Fibroblast of lung (primary cell): ENCODE measurements around the gene NUDCD3. TPM values are rescaled to one million over a fixed set of nuclear protein-coding genes. Genes with fewer than 3 reads are reported as not detected.

Experiments
- DNase-seq, 2 donors: peaks; one replicate each; pipeline versions ENCODE4 v3.0.0 to v3.0.0-alpha.2; 2010; ENCODE audit warnings: low read depth in 2 of 2
- H2AFZ ChIP-seq: 2 replicates; pipeline ENCODE4 v1.5.1; 2012; ENCODE audit warnings: low read length, control low read depth, inconsistent platforms
- H3K27ac ChIP-seq: 2 replicates; pipeline ENCODE4 v1.5.1; 2011; ENCODE audit warnings: low read length, control low read depth; ENCODE audit not compliant: insufficient read depth
- H3K27me3 ChIP-seq: 2 replicates; pipeline ENCODE4 v1.5.1; 2011; ENCODE audit warnings: mild to moderate bottlenecking, low read length; ENCODE audit not compliant: control insufficient read depth, insufficient read depth
- H3K36me3 ChIP-seq: 2 replicates; pipeline ENCODE4 v1.5.1; 2011; ENCODE audit warnings: low read length; ENCODE audit not compliant: control insufficient read depth, insufficient read depth
- H3K4me1 ChIP-seq: 2 replicates; pipeline ENCODE4 v1.5.1; 2011; ENCODE audit warnings: low read length; ENCODE audit not compliant: control insufficient read depth, insufficient read depth; ENCODE audit errors: extremely low read depth
- H3K4me2 ChIP-seq: 2 replicates; pipeline ENCODE4 v1.5.1; 2011; ENCODE audit warnings: low read length, control low read depth; ENCODE audit not compliant: insufficient read depth; ENCODE audit errors: extremely low read depth
- H3K4me3 ChIP-seq, 4 experiments: fragments of 200-600 bp in 1 of 4; sonication (generic) in 1 of 4; replicated peaks in 1 of 4; 2 replicates each; pipeline ENCODE4 v1.5.1; 2011 to 2016; ENCODE audit warnings: low read length in 4 of 4, low read depth in 3 of 4, mild to moderate bottlenecking in 3 of 4, control low read depth in 2 of 4, inconsistent platforms in 1 of 4, mixed read lengths in 1 of 4; ENCODE audit not compliant: insufficient read depth in 1 of 4; ENCODE audit errors: control extremely low read depth in 1 of 4
- H3K79me2 ChIP-seq: 2 replicates; pipeline ENCODE4 v1.5.1; 2012; ENCODE audit warnings: mild to moderate bottlenecking, low read length, inconsistent platforms; ENCODE audit not compliant: control insufficient read depth, insufficient read depth
- H3K9ac ChIP-seq: 2 replicates; pipeline ENCODE4 v1.5.1; 2011; ENCODE audit warnings: mild to moderate bottlenecking, low read length, control low read depth; ENCODE audit not compliant: insufficient read depth
- H3K9me3 ChIP-seq: 2 replicates; pipeline ENCODE4 v1.5.1; 2012; ENCODE audit warnings: low read depth, low read length; ENCODE audit not compliant: control insufficient read depth, insufficient read depth
- H4K20me1 ChIP-seq: 2 replicates; pipeline ENCODE4 v1.5.1; 2011; ENCODE audit warnings: low read length; ENCODE audit not compliant: control insufficient read depth, insufficient read depth; ENCODE audit errors: extremely low read depth
- EZH2 ChIP-seq: IDR thresholded peaks from 2 replicates; pipeline ENCODE4 v1.5.1; 2012; ENCODE audit warnings: low read length, control low read depth, mild to moderate bottlenecking; ENCODE audit errors: missing control alignments
- polyA plus RNA-seq, 2 donors: library from polyadenylated mRNA; depleted of rRNA in 1 of 2; stranded (reverse) in 1 of 2; unstranded in 1 of 2; fragments of >200 nt; gene quantifications; 2 replicates each; pipeline ENCODE4 v1.2.1, GENCODE V29; 2011 to 2012; ENCODE audit warnings: missing spikeins in 1 of 2
- total RNA-seq: library from RNA; depleted of rRNA; stranded (reverse); fragments of >200 nt; gene quantifications from 2 replicates; pipeline ENCODE4 v1.2.1, GENCODE V29; 2014
- TF ChIP-seq, protein P1 (sequence below), 2 donors: IDR thresholded peaks in 1 of 2; conservative IDR thresholded peaks in 1 of 2; 1 replicate in 1 of 2; 2 replicates in 1 of 2; pipeline ENCODE4 v1.5.1; 2011 to 2012; ENCODE audit warnings: low read length in 2 of 2, control low read depth in 1 of 2, inconsistent platforms in 1 of 2, low read depth in 1 of 2, mild to moderate bottlenecking in 1 of 2

The NUDCD3 gene
- total and polyA plus RNA-seq, 2 donors (not counting 1 experiment from before 2014, with no cell fraction given) = 51.9 to 68.7 TPM

DNA sequence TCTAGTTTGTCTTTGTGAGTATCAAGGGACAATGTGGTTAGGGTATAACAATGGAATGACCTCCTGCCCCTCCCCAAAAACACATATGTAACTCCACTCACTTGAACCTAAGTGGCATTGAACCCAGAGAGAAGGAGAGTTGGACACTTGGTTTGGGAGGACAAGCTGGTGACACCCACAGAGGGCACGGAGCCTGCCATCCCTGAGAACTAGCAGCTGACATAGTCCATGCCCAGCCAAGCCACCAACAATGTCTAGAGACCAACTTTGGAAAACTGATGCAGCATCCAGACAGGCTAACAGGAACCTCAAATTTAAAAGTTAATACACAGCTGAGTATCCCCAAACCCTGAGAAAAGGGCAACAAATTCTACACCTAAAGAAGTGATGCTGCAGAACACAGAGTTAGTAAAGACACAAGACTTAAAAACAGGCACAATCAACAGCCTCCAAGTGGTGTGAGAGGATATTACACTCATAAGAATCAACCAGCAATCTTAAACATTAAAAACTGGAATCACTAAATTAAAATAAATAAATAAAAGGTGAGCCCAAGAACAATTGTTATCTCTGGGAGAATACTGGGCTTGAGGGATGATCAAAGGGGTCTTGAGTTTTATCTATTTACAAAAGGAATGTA lies 27.2 kb downstream of the NUDCD3 start:
- no peak overlapping the region for H2AFZ ChIP-seq
- peaks cover 34% of the 10 kb centered on the region for H3K79me2 ChIP-seq
- H3K4me1 ChIP-seq = peaks cover 8% of the 10 kb centered on the region
- H3K9me3 ChIP-seq = no peaks in the 10 kb centered on the region
- DNase-seq = peak; percentile 13 to 26
- no peaks in the 10 kb centered on the region for H4K20me1 ChIP-seq
- no peak overlapping the region for H3K4me2 ChIP-seq
- TF ChIP-seq, protein P1, sequence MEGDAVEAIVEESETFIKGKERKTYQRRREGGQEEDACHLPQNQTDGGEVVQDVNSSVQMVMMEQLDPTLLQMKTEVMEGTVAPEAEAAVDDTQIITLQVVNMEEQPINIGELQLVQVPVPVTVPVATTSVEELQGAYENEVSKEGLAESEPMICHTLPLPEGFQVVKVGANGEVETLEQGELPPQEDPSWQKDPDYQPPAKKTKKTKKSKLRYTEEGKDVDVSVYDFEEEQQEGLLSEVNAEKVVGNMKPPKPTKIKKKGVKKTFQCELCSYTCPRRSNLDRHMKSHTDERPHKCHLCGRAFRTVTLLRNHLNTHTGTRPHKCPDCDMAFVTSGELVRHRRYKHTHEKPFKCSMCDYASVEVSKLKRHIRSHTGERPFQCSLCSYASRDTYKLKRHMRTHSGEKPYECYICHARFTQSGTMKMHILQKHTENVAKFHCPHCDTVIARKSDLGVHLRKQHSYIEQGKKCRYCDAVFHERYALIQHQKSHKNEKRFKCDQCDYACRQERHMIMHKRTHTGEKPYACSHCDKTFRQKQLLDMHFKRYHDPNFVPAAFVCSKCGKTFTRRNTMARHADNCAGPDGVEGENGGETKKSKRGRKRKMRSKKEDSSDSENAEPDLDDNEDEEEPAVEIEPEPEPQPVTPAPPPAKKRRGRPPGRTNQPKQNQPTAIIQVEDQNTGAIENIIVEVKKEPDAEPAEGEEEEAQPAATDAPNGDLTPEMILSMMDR (conservative IDR thresholded peaks at IDR 0.05 in 1 of 2, IDR thresholded peaks at IDR 0.05 in 1 of 2; ENCODE audit: low read depth in 1 of 2, low read length in 2 of 2) = peak; percentile 16 to 45
- no peak for TF ChIP-seq EZH2
- no peak overlapping the region for H3K4me3 ChIP-seq
- H3K9ac ChIP-seq = no peak overlapping the region
- no peaks in the 10 kb centered on the region for H3K27me3 ChIP-seq
- no peak overlapping the region for H3K27ac ChIP-seq
- peaks cover 2% of the 10 kb centered on the region for H3K36me3 ChIP-seq

DNA sequence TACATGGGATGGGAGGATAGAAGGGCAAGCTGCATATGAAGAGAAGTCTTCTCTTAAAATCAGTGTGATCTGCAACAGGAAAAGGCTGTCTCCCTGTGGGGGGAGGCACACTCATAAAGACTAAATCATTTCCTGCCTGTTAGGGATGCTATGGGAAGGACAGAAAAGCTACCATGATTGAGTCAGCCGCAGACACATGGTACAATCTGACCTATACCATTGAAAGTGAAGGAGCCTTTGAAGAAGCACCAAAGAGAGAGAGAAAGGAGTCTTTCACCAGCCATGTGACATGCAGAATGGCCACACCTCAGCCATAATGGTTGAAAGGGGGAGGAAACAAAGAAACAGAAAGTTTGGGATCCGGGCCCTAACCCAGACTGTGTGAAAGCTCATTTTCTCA lies 29.1 kb downstream of the NUDCD3 start:
- Histone ChIP-seq H3K79me2 (peaks cover 36% of the 10 kb centered on the region), H3K4me2 (no peak overlapping the region), H2AFZ (no peak overlapping the region), H3K36me3 (peaks cover 2% of the 10 kb centered on the region), H3K9me3 (no peaks in the 10 kb centered on the region), H3K4me3 (no peak overlapping the region), H3K27ac (peak overlapping the region; percentile 49), H3K9ac (peak overlapping the region; percentile 23), H4K20me1 (no peaks in the 10 kb centered on the region), H3K4me1 (peaks cover 8% of the 10 kb centered on the region), H3K27me3 (no peaks in the 10 kb centered on the region)
- no peak for TF ChIP-seq EZH2
- TF ChIP-seq, protein P1 (conservative IDR thresholded peaks at IDR 0.05 in 1 of 2, IDR thresholded peaks at IDR 0.05 in 1 of 2; ENCODE audit: low read depth in 1 of 2, low read length in 2 of 2) = no peak
- DNase-seq = peak; percentile 20 to 65

DNA sequence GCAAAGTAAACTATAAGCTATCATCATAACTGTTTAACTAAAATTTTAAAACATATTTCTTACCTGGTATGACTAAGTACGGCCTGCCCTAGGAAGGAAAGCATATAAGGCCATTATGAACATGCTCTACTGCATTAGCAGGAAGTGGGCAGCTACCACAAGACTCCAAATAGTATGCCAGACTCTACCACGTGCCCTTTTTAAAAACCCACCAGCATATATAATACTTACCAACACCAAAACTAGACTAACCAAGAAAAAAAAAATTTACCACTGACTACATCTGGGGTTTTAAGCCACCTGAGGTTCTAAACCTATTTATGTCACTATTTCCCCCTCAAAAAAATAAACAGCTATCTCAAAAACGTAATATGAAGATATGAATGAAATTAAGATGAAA lies 30.1 kb downstream of the NUDCD3 start:
- TF ChIP-seq, protein P1 (conservative IDR thresholded peaks at IDR 0.05 in 1 of 2, IDR thresholded peaks at IDR 0.05 in 1 of 2; ENCODE audit: low read depth in 1 of 2, low read length in 2 of 2) = no peak
- TF ChIP-seq EZH2 = no peak
- H3K4me2 ChIP-seq = no peak overlapping the region
- H3K9me3 ChIP-seq = no peaks in the 10 kb centered on the region
- no peak overlapping the region for H3K9ac ChIP-seq
- no peak overlapping the region for H3K4me3 ChIP-seq
- peaks cover 4% of the 10 kb centered on the region for H3K36me3 ChIP-seq
- H4K20me1 ChIP-seq = no peaks in the 10 kb centered on the region
- H3K27me3 ChIP-seq = no peaks in the 10 kb centered on the region
- H3K4me1 ChIP-seq = peaks cover 8% of the 10 kb centered on the region
- no peak overlapping the region for H2AFZ ChIP-seq
- no peak overlapping the region for H3K27ac ChIP-seq
- peaks cover 34% of the 10 kb centered on the region for H3K79me2 ChIP-seq
- DNase-seq = peak in 1 of 2 donors; percentile 10
